Body of pancreas (tissue), 4 donors: ENCODE data around the gene DNAH5. TPM values are rescaled to one million over a fixed set of nuclear protein-coding genes. Genes with fewer than 3 reads are reported as not detected.

Source experiments
- ATAC-seq: fragments of 150-250 bp; one replicate; pipeline ENCODE4 v1.9.1; 2016
- DNase-seq, 4 donors: peaks; one replicate each; pipeline ENCODE4 v3.0.0-alpha.2; 2019
- H3K27ac ChIP-seq, 4 donors: fragments of 200-600 bp; sonication (generic); 1 replicate in 3 of 4; 2 replicates in 1 of 4; pipeline versions ENCODE4 v1.5.1 to v1.6.1; 2016 to 2019; ENCODE audit warnings: mild to moderate bottlenecking in 1 of 4, mixed read lengths in 1 of 4, moderate library complexity in 1 of 4
- H3K27me3 ChIP-seq, 2 donors: fragments of 200-600 bp; sonication (generic); one replicate each; pipeline ENCODE4 v1.6.0; 2016; ENCODE audit warnings: mild to moderate bottlenecking in 1 of 2
- H3K36me3 ChIP-seq, 2 donors: fragments of 200-600 bp; sonication (generic); replicated peaks in 1 of 2; 2 replicates each; pipeline ENCODE4 v1.5.1; 2016; ENCODE audit warnings: low read depth in 2 of 2; ENCODE audit not compliant: insufficient read depth in 1 of 2
- H3K4me1 ChIP-seq: fragments of 200-600 bp; sonication (generic); one replicate; pipeline ENCODE4 v1.6.0; 2016
- H3K4me3 ChIP-seq, 2 donors: fragments of 200-600 bp; sonication (generic); 1 replicate in 1 of 2; 2 replicates in 1 of 2; pipeline ENCODE4 v1.5.1; 2016 to 2019
- H3K9me3 ChIP-seq, 3 donors: fragments of 200-600 bp; sonication (generic); 1 replicate in 2 of 3; 2 replicates in 1 of 3; pipeline ENCODE4 v1.5.1; 2016
- POLR2A ChIP-seq, 3 donors: fragments of 450-650 bp; IDR thresholded peaks; one replicate each; pipeline ENCODE4 v1.6.1; 2016; ENCODE audit warnings: antibody characterized with exemption in 3 of 3, mild to moderate bottlenecking in 2 of 3
- WGBS, 2 donors: methylation state at CpG; one replicate each; pipeline ENCODE4 v1.1.5; 2017; 5-methylcytosine and 5-hydroxymethylcytosine counted together
- intact Hi-C: fragments of 100-400 bp; cut with DNase I; formaldehyde crosslinking; loops from one replicate; pipeline ENCODE4 v1.15.1; 2023
- total RNA-seq, 2 donors: library from RNA; depleted of rRNA; stranded (reverse); fragments of >200 nt; gene quantifications; one replicate each; pipeline ENCODE4 v1.1.0, GENCODE V29; 2016
- TF ChIP-seq, protein P1 (sequence below), 7 experiments: fragments of 450-650 bp in 4 of 7; fragments of 200-600 bp in 3 of 7; sonication (generic) in 3 of 7; IDR thresholded peaks; one replicate each; pipeline ENCODE4 v1.5.1; 2016 to 2019; ENCODE audit warnings: antibody characterized with exemption in 7 of 7

Gene DNAH5
- total RNA-seq, 2 donors from 2014 or later, result 0.99 to 2.6 TPM

DNA sequence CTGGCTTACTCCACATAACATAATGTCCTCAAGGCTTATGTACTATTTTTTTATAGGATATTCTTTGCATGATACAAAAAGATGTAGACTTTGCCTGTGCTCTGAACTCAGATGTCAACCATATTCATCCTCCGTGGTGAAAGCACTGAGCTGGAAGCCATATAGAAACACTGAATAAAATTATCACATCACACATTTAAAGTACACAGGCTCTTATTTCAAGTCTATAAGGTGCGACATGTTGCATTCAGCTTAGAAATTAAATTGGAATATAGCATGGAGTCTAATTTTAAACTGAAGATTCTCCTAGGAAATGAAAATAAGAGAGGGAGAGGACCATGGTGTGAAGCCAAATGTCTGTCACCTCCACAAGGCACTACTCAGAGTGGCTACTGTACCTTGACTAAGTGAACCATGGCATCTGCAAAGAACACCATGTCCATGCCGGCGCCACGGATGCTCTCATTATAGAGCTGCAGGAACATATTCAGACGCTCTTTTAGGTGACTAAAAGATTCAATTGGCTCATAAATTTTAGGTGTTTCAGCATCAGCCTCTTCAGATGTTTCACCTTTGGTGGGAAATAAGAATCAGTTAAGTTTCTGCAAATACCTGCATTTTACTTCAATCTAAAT lies 158.6 kb downstream of the DNAH5 start:
- ATAC-seq (no peak), DNase-seq (no peak)
- no peak for TF ChIP-seq POLR2A (IDR thresholded peaks at IDR 0.05)
- TF ChIP-seq, protein P1, sequence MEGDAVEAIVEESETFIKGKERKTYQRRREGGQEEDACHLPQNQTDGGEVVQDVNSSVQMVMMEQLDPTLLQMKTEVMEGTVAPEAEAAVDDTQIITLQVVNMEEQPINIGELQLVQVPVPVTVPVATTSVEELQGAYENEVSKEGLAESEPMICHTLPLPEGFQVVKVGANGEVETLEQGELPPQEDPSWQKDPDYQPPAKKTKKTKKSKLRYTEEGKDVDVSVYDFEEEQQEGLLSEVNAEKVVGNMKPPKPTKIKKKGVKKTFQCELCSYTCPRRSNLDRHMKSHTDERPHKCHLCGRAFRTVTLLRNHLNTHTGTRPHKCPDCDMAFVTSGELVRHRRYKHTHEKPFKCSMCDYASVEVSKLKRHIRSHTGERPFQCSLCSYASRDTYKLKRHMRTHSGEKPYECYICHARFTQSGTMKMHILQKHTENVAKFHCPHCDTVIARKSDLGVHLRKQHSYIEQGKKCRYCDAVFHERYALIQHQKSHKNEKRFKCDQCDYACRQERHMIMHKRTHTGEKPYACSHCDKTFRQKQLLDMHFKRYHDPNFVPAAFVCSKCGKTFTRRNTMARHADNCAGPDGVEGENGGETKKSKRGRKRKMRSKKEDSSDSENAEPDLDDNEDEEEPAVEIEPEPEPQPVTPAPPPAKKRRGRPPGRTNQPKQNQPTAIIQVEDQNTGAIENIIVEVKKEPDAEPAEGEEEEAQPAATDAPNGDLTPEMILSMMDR (IDR thresholded peaks at IDR 0.05), result no peak
- Histone ChIP-seq H3K9me3 (peaks cover 0 to 6% (median 0%) of the 10 kb centered on the region in 3 donors), H3K4me1 (no peaks in the 10 kb centered on the region), H3K27ac (no peak overlapping the region), H3K27me3 (no peaks in the 10 kb centered on the region), H3K36me3 (no peaks in the 10 kb centered on the region), H3K4me3 (no peak overlapping the region)
- intact Hi-C loops, result no loop called here
- WGBS, 2 donors, result 75 to 81% methylated on average over 6 of the region's 6 CpGs

DNA sequence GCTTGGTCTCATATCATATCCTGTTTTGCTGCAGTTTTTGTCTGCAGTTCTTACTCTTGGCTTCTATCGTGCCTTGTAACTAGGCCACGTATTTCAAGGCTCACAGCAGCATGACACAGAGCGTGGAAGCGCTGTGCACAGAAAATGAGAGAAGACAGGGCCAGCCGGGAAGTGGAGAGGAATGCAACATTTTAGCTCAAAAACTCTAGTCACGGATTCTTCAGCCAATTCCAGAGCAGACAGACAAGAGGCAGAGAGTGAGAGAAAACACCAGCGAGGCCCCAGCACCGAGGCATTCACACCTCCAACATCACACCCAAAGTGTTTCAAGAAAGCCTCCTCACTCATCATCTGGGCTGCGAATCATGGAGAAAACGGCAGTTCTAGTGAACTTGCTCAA lies 160.8 kb downstream of the DNAH5 start:
- intact Hi-C loops, result no loop called here
- ATAC-seq, result no peak
- H3K4me1 ChIP-seq, result no peaks in the 10 kb centered on the region
- no peak for DNase-seq
- no peak overlapping the region for H3K27ac ChIP-seq
- H3K27me3 ChIP-seq, result no peaks in the 10 kb centered on the region
- no peak for TF ChIP-seq POLR2A (IDR thresholded peaks at IDR 0.05)
- TF ChIP-seq, protein P1 (IDR thresholded peaks at IDR 0.05), result no peak
- H3K36me3 ChIP-seq, result no peaks in the 10 kb centered on the region
- H3K4me3 ChIP-seq, result no peak overlapping the region
- WGBS, 2 donors, result 56 to 65% methylated on average over 10 of the region's 10 CpGs
- H3K9me3 ChIP-seq, result no peaks in the 10 kb centered on the region

DNA sequence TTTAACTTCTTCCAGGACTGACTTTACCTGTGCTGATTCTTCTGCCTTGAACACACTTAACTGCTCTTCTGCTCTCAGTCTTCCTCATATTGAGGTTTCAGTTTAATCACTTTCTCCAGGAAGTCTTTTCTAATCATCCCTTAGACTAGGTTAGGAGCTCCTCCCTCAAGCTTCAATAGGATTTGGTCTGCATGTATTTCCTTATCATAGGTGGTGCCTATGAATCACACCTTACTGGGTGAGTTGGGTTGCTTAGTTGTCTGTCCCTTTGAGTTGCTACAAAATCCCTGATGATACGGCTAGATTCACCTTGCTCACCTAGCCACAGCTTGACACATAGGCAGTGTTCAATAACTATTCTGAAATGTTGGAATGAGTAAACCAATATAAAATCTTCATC lies 164.4 kb downstream of the DNAH5 start:
- no peaks in the 10 kb centered on the region for H3K36me3 ChIP-seq
- no peak for DNase-seq
- no peak for ATAC-seq
- TF ChIP-seq POLR2A (IDR thresholded peaks at IDR 0.05), result no peak
- TF ChIP-seq, protein P1 (IDR thresholded peaks at IDR 0.05), result no peak
- no peaks in the 10 kb centered on the region for H3K27me3 ChIP-seq
- no peaks in the 10 kb centered on the region for H3K4me1 ChIP-seq
- intact Hi-C loops, result no loop called here
- no peak overlapping the region for H3K27ac ChIP-seq
- no peak overlapping the region for H3K4me3 ChIP-seq
- WGBS, 2 donors, result 53 to 62% methylated on average over 1 of the region's 1 CpG
- H3K9me3 ChIP-seq, result no peaks in the 10 kb centered on the region

DNA sequence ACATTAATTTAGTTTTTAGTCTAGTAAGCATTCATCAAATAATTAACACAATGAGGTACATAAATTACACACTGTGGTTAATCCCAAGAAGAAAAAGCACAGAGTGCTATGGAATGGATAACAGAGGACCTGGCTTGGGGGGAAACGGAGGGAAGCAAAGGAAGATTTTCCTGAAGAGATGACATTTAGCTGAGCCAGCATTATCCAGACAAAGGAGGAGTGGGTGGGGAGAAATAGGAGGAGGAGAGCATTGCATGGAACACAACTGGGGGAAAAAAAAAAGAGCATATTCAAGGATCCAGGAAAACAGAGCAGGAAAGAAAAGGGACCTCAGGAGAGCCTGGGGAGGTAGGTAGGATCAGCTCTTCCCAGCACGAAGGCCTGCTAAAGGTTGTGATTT lies 170.8 kb downstream of the DNAH5 start:
- 53 to 60% methylated on average over 2 of the region's 2 CpGs for WGBS, 2 donors
- ATAC-seq, result no peak
- H3K9me3 ChIP-seq, result no peaks in the 10 kb centered on the region
- intact Hi-C loops, result no loop called here
- H3K27me3 ChIP-seq, result no peaks in the 10 kb centered on the region
- TF ChIP-seq POLR2A (IDR thresholded peaks at IDR 0.05), result no peak
- TF ChIP-seq, protein P1 (IDR thresholded peaks at IDR 0.05), result no peak
- H3K36me3 ChIP-seq, result no peaks in the 10 kb centered on the region
- H3K27ac ChIP-seq, result no peak overlapping the region
- no peak overlapping the region for H3K4me3 ChIP-seq
- DNase-seq, result no peak
- no peaks in the 10 kb centered on the region for H3K4me1 ChIP-seq

DNA sequence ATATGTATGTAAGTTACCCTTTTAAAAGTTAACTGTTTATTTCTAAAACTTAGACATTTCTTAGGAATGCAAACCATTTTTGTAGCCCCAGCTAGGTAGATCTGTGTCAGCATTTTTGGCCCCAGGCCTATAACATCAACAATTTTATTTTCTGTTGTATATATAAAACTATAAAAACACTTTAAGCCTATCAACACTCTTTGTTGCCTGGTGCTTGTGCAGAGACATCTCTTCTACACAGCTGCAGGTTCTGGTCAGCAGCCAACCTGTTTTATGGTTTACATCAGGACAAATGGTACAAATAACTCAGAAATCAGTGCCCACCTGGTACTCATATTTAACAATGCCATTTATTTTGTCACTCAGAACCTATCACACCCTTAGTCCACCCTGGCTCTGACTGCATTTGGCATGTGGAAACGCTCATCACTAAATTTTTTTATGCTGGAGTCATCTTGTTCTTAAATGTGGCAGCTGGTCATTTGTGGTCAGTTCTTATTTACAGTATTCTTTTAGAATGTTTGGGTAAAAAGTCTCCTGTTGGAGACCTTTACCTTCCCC lies 173.4 kb downstream of the DNAH5 start:
- WGBS, 2 donors, result 50 to 63% methylated on average over 1 of the region's 1 CpG
- Histone ChIP-seq H3K36me3 (no peaks in the 10 kb centered on the region), H3K9me3 (no peaks in the 10 kb centered on the region), H3K27ac (no peak overlapping the region), H3K4me3 (no peak overlapping the region), H3K27me3 (no peaks in the 10 kb centered on the region), H3K4me1 (no peaks in the 10 kb centered on the region)
- DNase-seq (no peak), ATAC-seq (no peak)
- intact Hi-C loops, result no loop called here
- no peak for TF ChIP-seq POLR2A (IDR thresholded peaks at IDR 0.05)
- TF ChIP-seq, protein P1 (IDR thresholded peaks at IDR 0.05), result no peak
